ENCODE data around the gene PIK3R2.

The PIK3R2 gene

GRCh38 chr19:18137657-18138339 lies 15.2 kb upstream of the PIK3R2 start:
- no peak for TF ChIP-seq CTCF (conservative IDR thresholded peaks at IDR 0.05)
- no peak overlapping the region for H3K27ac ChIP-seq

- TF ChIP-seq CTCF (conservative IDR thresholded peaks at IDR 0.05) = no peak
- no peak overlapping the region for H3K27ac ChIP-seq
Observed at GRCh38 chr19:18140473-18140872, 12.5 kb upstream of the PIK3R2 start.

- no peak overlapping the region for H3K27ac ChIP-seq
- TF ChIP-seq CTCF (conservative IDR thresholded peaks at IDR 0.05) = no peak
Observed at GRCh38 chr19:18141031-18141430, 11.9 kb upstream of the PIK3R2 start.

GRCh38 chr19:18143902-18144301 lies 9.1 kb upstream of the PIK3R2 start:
- no peak for TF ChIP-seq CTCF (conservative IDR thresholded peaks at IDR 0.05)
- H3K27ac ChIP-seq = no peak overlapping the region

GRCh38 chr19:18144361-18144760 lies 8.6 kb upstream of the PIK3R2 start:
- TF ChIP-seq CTCF (conservative IDR thresholded peaks at IDR 0.05) = no peak
- no peak overlapping the region for H3K27ac ChIP-seq

GRCh38 chr19:18144906-18145305 lies 8.1 kb upstream of the PIK3R2 start:
- no peak overlapping the region for H3K27ac ChIP-seq
- no peak for TF ChIP-seq CTCF (conservative IDR thresholded peaks at IDR 0.05)

- TF ChIP-seq CTCF (conservative IDR thresholded peaks at IDR 0.05) = no peak
- no peak overlapping the region for H3K27ac ChIP-seq
Observed at GRCh38 chr19:18145391-18145999, 7.5 kb upstream of the PIK3R2 start.

Data from VCaP (cell line).